HG02943 (cell line): Measurements from ENCODE around the gene RPS6KA2.
"Not testable (repeated sequence)": the region's sequence is repeated elsewhere in the genome, so short reads cannot be mapped to it uniquely, and the experiment has no call there.

Experiments
- ATAC-seq: cut with Tn5 transposase; IDR thresholded peaks from one replicate; pipeline ENCODE4 v1.9.1; 2021; ENCODE audit warnings: mild to moderate bottlenecking, low read depth, moderate library complexity; ENCODE audit not compliant: unreplicated experiment

RPS6KA2 gene

DNA sequence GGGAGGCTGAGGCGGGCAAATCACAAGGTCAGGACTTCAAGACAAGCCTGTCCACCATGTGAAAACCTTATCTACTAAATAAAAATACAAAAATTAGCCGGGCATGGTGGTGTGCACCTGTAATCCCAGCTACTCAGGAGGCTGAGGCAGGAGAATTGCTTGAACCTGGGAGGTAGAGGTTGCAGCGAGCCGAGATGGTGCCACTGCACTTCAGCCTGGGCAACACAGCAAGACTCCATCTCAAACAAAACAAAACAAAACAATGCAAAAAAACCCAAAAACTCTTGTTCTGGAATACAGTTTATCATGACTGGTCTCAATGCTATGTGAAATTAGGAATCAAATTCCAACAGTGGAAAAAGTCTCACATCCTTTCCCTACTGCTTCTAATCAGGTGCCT, 264.6 kb downstream of the RPS6KA2 start:
- ATAC-seq: not testable (repeated sequence)

DNA sequence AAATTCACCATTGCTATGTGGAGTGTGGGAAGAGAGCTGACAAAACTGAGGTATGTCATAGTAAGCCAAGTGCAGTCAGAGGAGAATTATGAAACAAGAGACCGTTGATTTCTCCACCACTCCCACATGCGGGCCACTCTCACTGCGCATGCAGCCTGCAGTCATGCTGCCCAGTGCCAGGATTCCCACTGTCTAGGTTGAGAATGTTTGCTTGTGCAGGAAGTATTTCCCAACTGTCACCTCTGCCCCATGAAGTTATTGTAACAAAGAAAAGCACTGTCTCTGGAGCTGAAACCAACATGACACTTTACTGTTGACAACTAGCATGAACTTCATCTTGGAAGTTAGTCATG, 266.0 kb downstream of the RPS6KA2 start:
- ATAC-seq: no peak

GRCh38 chr6:166360243-166361076, 266.6 kb downstream of the RPS6KA2 start:
- no peak for ATAC-seq
